A549 (cell line): Measurements from ENCODE around the gene KIF13A. TPM values are rescaled to one million over a fixed set of nuclear protein-coding genes. Genes with fewer than 3 reads are reported as not detected.
"Not testable (repeated sequence)": the region's sequence is repeated elsewhere in the genome, so short reads cannot be mapped to it uniquely, and the experiment has no call there.

Source experiments
- ATAC-seq, 2 experiments: fragments of 200-7000 bp in 1 of 2; fragments of >200 bp in 1 of 2; cut with Nextera tagmentation in 1 of 2; cut with Tn5 transposase in 1 of 2; 3 replicates each; pipeline versions ENCODE4 v1.8.0 to v1.9.1; 2018 to 2020; ENCODE audit warnings: mild to moderate bottlenecking in 1 of 2, moderate library complexity in 1 of 2
- CTCF ChIA-PET: fragments of 300-600 bp; sonication (Branson Sonifier 250); formaldehyde crosslinking; extraction: SDS; loops from one replicate; lab custom pipeline; 2021; ENCODE audit warnings: antibody characterized with exemption, inconsistent platforms; lab: Yijun Ruan, JAX
- POLR2A ChIA-PET: fragments of 350-600 bp; formaldehyde crosslinking; extraction: SDS; loops from one replicate; lab custom pipeline; 2021; ENCODE audit warnings: antibody characterized with exemption, inconsistent platforms; lab: Yijun Ruan, JAX
- DNase-seq, 2 experiments: peaks; one replicate each; pipeline versions ENCODE4 v3.0.0 to v3.0.0-alpha.2; 2011 to 2016; ENCODE audit warnings: low read depth in 1 of 2, low spot score in 1 of 2
- FAIRE-seq: peaks from 2 replicates; lab custom pipeline; 2011; peaks lifted over from hg19 to GRCh38; lab: Jason Lieb, UNC
- H3K27ac ChIP-seq, 2 experiments: fragments of >200 bp; sonication (Bioruptor Twin); formaldehyde crosslinking; 3 replicates each; pipeline ENCODE4 v1.5.1; 2016 to 2017
- H3K4me1 ChIP-seq: fragments of >200 bp; sonication (Bioruptor Twin); formaldehyde crosslinking; 3 replicates; pipeline ENCODE4 v1.6.1; 2016
- H3K4me2 ChIP-seq: fragments of >200 bp; sonication (Bioruptor Twin); formaldehyde crosslinking; 3 replicates; pipeline ENCODE4 v1.6.1; 2016
- H3K4me3 ChIP-seq: fragments of >200 bp; sonication (Bioruptor Twin); formaldehyde crosslinking; 3 replicates; pipeline ENCODE4 v1.5.1; 2016
- H3K9me3 ChIP-seq: fragments of >200 bp; sonication (Bioruptor Twin); formaldehyde crosslinking; 3 replicates; pipeline ENCODE4 v1.6.1; 2016
- BHLHE40 ChIP-seq: IDR thresholded peaks from 2 replicates; pipeline ENCODE4 v1.6.1; 2012; ENCODE audit warnings: low read depth, low read length, inconsistent platforms
- CBX8 ChIP-seq: fragments of 200-600 bp; sonication (generic); IDR thresholded peaks from 2 replicates; pipeline ENCODE4 v1.6.1; 2016
- CHD4 ChIP-seq: fragments of 200-600 bp; sonication (generic); IDR thresholded peaks from 2 replicates; pipeline ENCODE4 v1.6.1; 2016; ENCODE audit warnings: antibody characterized with exemption, mild to moderate bottlenecking, borderline replicate concordance
- E2F6 ChIP-seq: IDR thresholded peaks from 2 replicates; pipeline ENCODE4 v1.6.1; 2012; ENCODE audit warnings: low read depth, borderline replicate concordance
- EHMT2 ChIP-seq: fragments of 200-600 bp; sonication (generic); IDR thresholded peaks from 2 replicates; pipeline ENCODE4 v1.6.1; 2016; ENCODE audit warnings: antibody characterized with exemption, low read depth, mild to moderate bottlenecking, moderate library complexity
- ELK1 ChIP-seq: fragments of 150-350 bp; IDR thresholded peaks from 2 replicates; pipeline ENCODE4 v1.6.1; 2014; ENCODE audit warnings: low read depth, mild to moderate bottlenecking, low read length
- FOSB ChIP-seq: fragments of 250-450 bp; sonication (Bioruptor Pico); IDR thresholded peaks from 2 replicates; pipeline ENCODE4 v1.5.0; 2020; ENCODE audit warnings: mild to moderate bottlenecking, moderate library complexity
- FOXS1 ChIP-seq: fragments of 250-450 bp; sonication (Bioruptor Pico); IDR thresholded peaks from 2 replicates; pipeline ENCODE4 v1.5.0; 2020; ENCODE audit warnings: mild to moderate bottlenecking, moderate library complexity
- HEYL ChIP-seq: fragments of 250-450 bp; sonication (Bioruptor Pico); IDR thresholded peaks from 2 replicates; pipeline ENCODE4 v1.8.0; 2021; ENCODE audit warnings: mild to moderate bottlenecking, moderate library complexity
- HOXB13 ChIP-seq: fragments of 250-450 bp; sonication (Bioruptor Pico); IDR thresholded peaks from 2 replicates; pipeline ENCODE4 v1.5.0; 2020; ENCODE audit warnings: low read depth, mild to moderate bottlenecking, moderate library complexity
- JUN ChIP-seq, 2 experiments: fragments of >200 bp; sonication (Bioruptor Twin); formaldehyde crosslinking; IDR thresholded peaks; 2 replicates in 1 of 2; 3 replicates in 1 of 2; pipeline ENCODE4 v1.6.1; 2016 to 2017
- JUNB ChIP-seq: fragments of >200 bp; sonication (Bioruptor Twin); formaldehyde crosslinking; IDR thresholded peaks from 2 replicates; pipeline ENCODE4 v1.6.1; 2016
- MAFK ChIP-seq: fragments of 450-650 bp; IDR thresholded peaks from 2 replicates; pipeline ENCODE4 v1.6.1; 2014; ENCODE audit not compliant: partially characterized antibody
- MAX ChIP-seq: IDR thresholded peaks from 2 replicates; pipeline ENCODE4 v1.6.1; 2012
- MYC ChIP-seq: IDR thresholded peaks from 2 replicates; pipeline ENCODE4 v1.6.1; 2012; ENCODE audit warnings: mild to moderate bottlenecking, inconsistent platforms, low read length, improper control_type of control experiment, borderline replicate concordance
- NFE2L2 ChIP-seq: fragments of 150-350 bp; conservative IDR thresholded peaks from 2 replicates; pipeline ENCODE4 v1.6.1; 2014; ENCODE audit warnings: low read length
- PHF8 ChIP-seq: fragments of 200-600 bp; sonication (generic); IDR thresholded peaks from 2 replicates; pipeline ENCODE4 v1.6.1; 2016; ENCODE audit warnings: low read depth, mild to moderate bottlenecking, antibody characterized with exemption, moderate library complexity, borderline replicate concordance
- POLR2A ChIP-seq: IDR thresholded peaks from 2 replicates; pipeline ENCODE4 v1.6.1; 2012; ENCODE audit warnings: mild to moderate bottlenecking, low read length
- POLR2AphosphoS2 ChIP-seq: conservative IDR thresholded peaks from 2 replicates; pipeline ENCODE4 v1.6.1; 2012; ENCODE audit warnings: low read length, improper control_type of control experiment, inconsistent platforms
- RFX5 ChIP-seq: fragments of 450-650 bp; IDR thresholded peaks from 2 replicates; pipeline ENCODE4 v1.7.1; 2014; ENCODE audit warnings: antibody characterized with exemption, mild to moderate bottlenecking, moderate library complexity
- USF2 ChIP-seq: fragments of 450-650 bp; IDR thresholded peaks from 2 replicates; pipeline ENCODE4 v1.6.1; 2014; ENCODE audit warnings: antibody characterized with exemption
- WGBS: methylation state at CpG from one replicate; pipeline ENCODE4 v1.1.6; 2017; ENCODE audit errors: missing lambda C conversion rate; 5-methylcytosine and 5-hydroxymethylcytosine counted together
- polyA plus RNA-seq, 4 experiments: library from polyadenylated mRNA; depleted of rRNA in 3 of 4; stranded (reverse); fragments of >200 nt; fragmentation: RNase III in 1 of 4; extraction: RNeasy Plus Mini Kit Qiagen cat#74134 plus additional on column Dnase treatment in 1 of 4; gene quantifications; 2 replicates in 3 of 4; 3 replicates in 1 of 4; pipeline ENCODE4 v1.2.3, GENCODE V29; 2011 to 2017
- TF ChIP-seq, protein P1 (sequence below): fragments of >200 bp; sonication (Bioruptor Twin); formaldehyde crosslinking; IDR thresholded peaks from 2 replicates; pipeline ENCODE4 v1.6.1; 2016
- TF ChIP-seq, protein P2 (sequence below): fragments of 200-600 bp; sonication (generic); IDR thresholded peaks from 2 replicates; pipeline ENCODE4 v1.6.1; 2016; ENCODE audit warnings: antibody characterized with exemption, mild to moderate bottlenecking, moderate library complexity
- TF ChIP-seq, protein P3 (sequence below): fragments of >200 bp; sonication (Bioruptor Twin); formaldehyde crosslinking; IDR thresholded peaks from 3 replicates; pipeline ENCODE4 v1.5.1; 2016
- TF ChIP-seq, protein P4 (sequence below): fragments of 250-450 bp; sonication (Bioruptor Pico); IDR thresholded peaks from 2 replicates; pipeline ENCODE4 v1.5.0; 2020; ENCODE audit warnings: low read depth, mild to moderate bottlenecking, moderate library complexity

KIF13A gene
- polyA plus RNA-seq, 2 of the 4 experiments (the other 2 are of a cell fraction), result 30.2 to 39.4 TPM

GRCh38 chr6:17912521-17912920 is 74.9 kb downstream of the KIF13A start:
- H3K4me2 ChIP-seq, result no peak overlapping the region
- TF ChIP-seq, protein P1, sequence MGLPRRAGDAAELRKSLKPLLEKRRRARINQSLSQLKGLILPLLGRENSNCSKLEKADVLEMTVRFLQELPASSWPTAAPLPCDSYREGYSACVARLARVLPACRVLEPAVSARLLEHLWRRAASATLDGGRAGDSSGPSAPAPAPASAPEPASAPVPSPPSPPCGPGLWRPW, result no peak
- TF ChIP-seq HOXB13 (CRISPR knock-in tag), result no peak
- no peak for TF ChIP-seq RFX5
- no peak for TF ChIP-seq POLR2A
- TF ChIP-seq, protein P2, sequence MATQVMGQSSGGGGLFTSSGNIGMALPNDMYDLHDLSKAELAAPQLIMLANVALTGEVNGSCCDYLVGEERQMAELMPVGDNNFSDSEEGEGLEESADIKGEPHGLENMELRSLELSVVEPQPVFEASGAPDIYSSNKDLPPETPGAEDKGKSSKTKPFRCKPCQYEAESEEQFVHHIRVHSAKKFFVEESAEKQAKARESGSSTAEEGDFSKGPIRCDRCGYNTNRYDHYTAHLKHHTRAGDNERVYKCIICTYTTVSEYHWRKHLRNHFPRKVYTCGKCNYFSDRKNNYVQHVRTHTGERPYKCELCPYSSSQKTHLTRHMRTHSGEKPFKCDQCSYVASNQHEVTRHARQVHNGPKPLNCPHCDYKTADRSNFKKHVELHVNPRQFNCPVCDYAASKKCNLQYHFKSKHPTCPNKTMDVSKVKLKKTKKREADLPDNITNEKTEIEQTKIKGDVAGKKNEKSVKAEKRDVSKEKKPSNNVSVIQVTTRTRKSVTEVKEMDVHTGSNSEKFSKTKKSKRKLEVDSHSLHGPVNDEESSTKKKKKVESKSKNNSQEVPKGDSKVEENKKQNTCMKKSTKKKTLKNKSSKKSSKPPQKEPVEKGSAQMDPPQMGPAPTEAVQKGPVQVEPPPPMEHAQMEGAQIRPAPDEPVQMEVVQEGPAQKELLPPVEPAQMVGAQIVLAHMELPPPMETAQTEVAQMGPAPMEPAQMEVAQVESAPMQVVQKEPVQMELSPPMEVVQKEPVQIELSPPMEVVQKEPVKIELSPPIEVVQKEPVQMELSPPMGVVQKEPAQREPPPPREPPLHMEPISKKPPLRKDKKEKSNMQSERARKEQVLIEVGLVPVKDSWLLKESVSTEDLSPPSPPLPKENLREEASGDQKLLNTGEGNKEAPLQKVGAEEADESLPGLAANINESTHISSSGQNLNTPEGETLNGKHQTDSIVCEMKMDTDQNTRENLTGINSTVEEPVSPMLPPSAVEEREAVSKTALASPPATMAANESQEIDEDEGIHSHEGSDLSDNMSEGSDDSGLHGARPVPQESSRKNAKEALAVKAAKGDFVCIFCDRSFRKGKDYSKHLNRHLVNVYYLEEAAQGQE, result no peak
- TF ChIP-seq MAFK, result no peak
- TF ChIP-seq FOXS1 (CRISPR knock-in tag), result no peak
- TF ChIP-seq CHD4, result no peak
- TF ChIP-seq JUN (IDR thresholded peaks at IDR 0.05), result no peak
- no peak for TF ChIP-seq CBX8
- no peak for TF ChIP-seq E2F6
- TF ChIP-seq, protein P3, sequence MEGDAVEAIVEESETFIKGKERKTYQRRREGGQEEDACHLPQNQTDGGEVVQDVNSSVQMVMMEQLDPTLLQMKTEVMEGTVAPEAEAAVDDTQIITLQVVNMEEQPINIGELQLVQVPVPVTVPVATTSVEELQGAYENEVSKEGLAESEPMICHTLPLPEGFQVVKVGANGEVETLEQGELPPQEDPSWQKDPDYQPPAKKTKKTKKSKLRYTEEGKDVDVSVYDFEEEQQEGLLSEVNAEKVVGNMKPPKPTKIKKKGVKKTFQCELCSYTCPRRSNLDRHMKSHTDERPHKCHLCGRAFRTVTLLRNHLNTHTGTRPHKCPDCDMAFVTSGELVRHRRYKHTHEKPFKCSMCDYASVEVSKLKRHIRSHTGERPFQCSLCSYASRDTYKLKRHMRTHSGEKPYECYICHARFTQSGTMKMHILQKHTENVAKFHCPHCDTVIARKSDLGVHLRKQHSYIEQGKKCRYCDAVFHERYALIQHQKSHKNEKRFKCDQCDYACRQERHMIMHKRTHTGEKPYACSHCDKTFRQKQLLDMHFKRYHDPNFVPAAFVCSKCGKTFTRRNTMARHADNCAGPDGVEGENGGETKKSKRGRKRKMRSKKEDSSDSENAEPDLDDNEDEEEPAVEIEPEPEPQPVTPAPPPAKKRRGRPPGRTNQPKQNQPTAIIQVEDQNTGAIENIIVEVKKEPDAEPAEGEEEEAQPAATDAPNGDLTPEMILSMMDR, result no peak
- H3K27ac ChIP-seq, result no peak overlapping the region; a peak in 1 of 6 replicates
- POLR2A ChIA-PET, result no interaction called here
- FAIRE-seq, result no peak
- DNase-seq, result no peak
- no peaks in the 10 kb centered on the region for H3K9me3 ChIP-seq
- CTCF ChIA-PET, result no interaction called here
- H3K4me3 ChIP-seq, result no peak overlapping the region
- no peak for ATAC-seq
- H3K4me1 ChIP-seq, result peaks cover 32% of the 10 kb centered on the region

DNA sequence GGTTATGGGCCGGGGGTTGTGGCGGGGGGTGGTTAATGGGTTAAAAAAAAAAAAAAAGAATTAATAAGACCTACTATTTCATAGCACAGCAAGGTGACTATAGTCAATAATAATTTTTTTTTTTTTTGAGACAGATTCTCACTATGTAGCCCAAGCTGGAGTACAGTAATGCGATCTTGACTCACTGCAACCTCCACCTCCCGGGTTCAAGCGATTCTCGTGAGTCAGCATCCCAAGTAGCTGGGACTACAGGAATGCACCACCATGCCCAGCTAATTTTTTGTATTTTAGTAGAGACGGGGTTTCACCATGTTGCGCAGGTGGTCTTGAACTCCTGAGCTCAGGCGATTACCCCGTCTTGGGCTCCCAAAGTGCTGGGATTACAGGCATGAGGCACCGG is 75.8 kb downstream of the KIF13A start:
- H3K9me3 ChIP-seq, ATAC-seq, H3K4me2 ChIP-seq, POLR2A ChIA-PET, FAIRE-seq, H3K4me3 ChIP-seq, DNase-seq: not testable (repeated sequence)
- WGBS, result 80% methylated on average over 11 of the region's 11 CpGs
- H3K4me1 ChIP-seq, result peaks cover 41% of the 10 kb centered on the region
- H3K27ac ChIP-seq, result 0 out of 6 replicates have a peak overlapping the region, but pooled peaks of 1 of the 2 experiments have one; percentile 21
- CTCF ChIA-PET, result interaction anchor here (1.4 kb wide), 1 partner anchor 211 kb away, joined by 3 read pairs; no protein-coding TSS in a partner anchor

- peak overlapping the region; percentile 7 to 99; a peak in 4 of 6 replicates for H3K27ac ChIP-seq
- H3K4me3 ChIP-seq, result no peak overlapping the region
- no peak overlapping the region for H3K4me2 ChIP-seq
- no peaks in the 10 kb centered on the region for H3K9me3 ChIP-seq
- ChIA-PET CTCF (interaction anchor here (0.6 kb wide), 1 partner anchor 89 kb away, joined by 4 read pairs; no protein-coding TSS in a partner anchor), POLR2A (no interaction called here)
- DNase-seq, result no peak
- FAIRE-seq, result no peak
- no peak for ATAC-seq
- WGBS, result 48% methylated on average over 2 of the region's 2 CpGs
- H3K4me1 ChIP-seq, result peaks cover 56% of the 10 kb centered on the region
- TF ChIP-seq FOXS1 (CRISPR knock-in tag), result no peak
- no peak for TF ChIP-seq NFE2L2
- TF ChIP-seq USF2, result no peak
- TF ChIP-seq EHMT2, result no peak
- no peak for TF ChIP-seq POLR2AphosphoS2
- no peak for TF ChIP-seq MYC
- no peak for TF ChIP-seq FOSB (CRISPR knock-in tag)
- no peak for TF ChIP-seq RFX5
- no peak for TF ChIP-seq HEYL (CRISPR knock-in tag)
- no peak for TF ChIP-seq CHD4
- no peak for TF ChIP-seq ELK1
- no peak for TF ChIP-seq BHLHE40
- no peak for TF ChIP-seq PHF8
- TF ChIP-seq MAX, result no peak
- no peak for TF ChIP-seq JUNB
- TF ChIP-seq, protein P4, sequence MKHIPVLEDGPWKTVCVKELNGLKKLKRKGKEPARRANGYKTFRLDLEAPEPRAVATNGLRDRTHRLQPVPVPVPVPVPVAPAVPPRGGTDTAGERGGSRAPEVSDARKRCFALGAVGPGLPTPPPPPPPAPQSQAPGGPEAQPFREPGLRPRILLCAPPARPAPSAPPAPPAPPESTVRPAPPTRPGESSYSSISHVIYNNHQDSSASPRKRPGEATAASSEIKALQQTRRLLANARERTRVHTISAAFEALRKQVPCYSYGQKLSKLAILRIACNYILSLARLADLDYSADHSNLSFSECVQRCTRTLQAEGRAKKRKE, result no peak
These were observed 77.2 kb downstream of the KIF13A start for GRCh38 chr6:17910189-17910588.
